Thyroid gland (tissue), 4 donors: Measurements from ENCODE around the gene COMTD1. TPM values are rescaled to one million over a fixed set of nuclear protein-coding genes. Genes with fewer than 3 reads are reported as not detected.

Experiments
- DNase-seq, 2 donors: peaks; one replicate each; pipeline ENCODE4 v3.0.0-alpha.2; 2019
- H3K27ac ChIP-seq, 3 donors: fragments of 200-600 bp; sonication (generic); 1 replicate in 2 of 3; 2 replicates in 1 of 3; pipeline ENCODE4 v1.5.1; 2016 to 2019; ENCODE audit warnings: mild to moderate bottlenecking in 1 of 3, moderate library complexity in 1 of 3
- H3K27me3 ChIP-seq: fragments of 200-600 bp; sonication (generic); one replicate; pipeline ENCODE4 v1.5.1; 2019
- H3K36me3 ChIP-seq, 2 donors: fragments of 200-600 bp; sonication (generic); one replicate each; pipeline ENCODE4 v1.5.1; 2016 to 2019
- H3K4me1 ChIP-seq, 2 donors: fragments of 200-600 bp; sonication (generic); one replicate each; pipeline ENCODE4 v1.5.1; 2017 to 2019
- H3K4me3 ChIP-seq, 3 donors: fragments of 200-600 bp; sonication (generic); replicated peaks in 1 of 3; 1 replicate in 2 of 3; 2 replicates in 1 of 3; pipeline ENCODE4 v1.5.1; 2016; ENCODE audit warnings: mild to moderate bottlenecking in 1 of 3
- H3K9me3 ChIP-seq: fragments of 200-600 bp; sonication (generic); one replicate; pipeline ENCODE4 v1.5.1; 2017
- POLR2A ChIP-seq, 2 donors: fragments of 450-650 bp; IDR thresholded peaks; one replicate each; pipeline ENCODE4 v1.6.1; 2017; ENCODE audit warnings: antibody characterized with exemption in 2 of 2, mild to moderate bottlenecking in 2 of 2, moderate library complexity in 1 of 2
- WGBS, 2 donors: methylation state at CpG; one replicate each; pipeline ENCODE4 v1.1.5; 2017; 5-methylcytosine and 5-hydroxymethylcytosine counted together
- intact Hi-C: fragments of 100-400 bp; cut with DNase I; formaldehyde crosslinking; loops from one replicate; pipeline ENCODE4 v1.15.1; 2023
- total RNA-seq, 4 donors: library from RNA; depleted of rRNA; stranded (reverse); fragments of >200 nt; gene quantifications; one replicate each; pipeline ENCODE4 v1.2.3, GENCODE V29; 2016
- TF ChIP-seq, protein P1 (sequence below), 6 experiments: fragments of 200-600 bp in 3 of 6; fragments of 450-650 bp in 3 of 6; sonication (generic) in 3 of 6; IDR thresholded peaks; one replicate each; pipeline ENCODE4 v1.5.1; 2016 to 2019; ENCODE audit warnings: antibody characterized with exemption in 6 of 6, mild to moderate bottlenecking in 2 of 6, inconsistent platforms in 1 of 6, moderate library complexity in 1 of 6

The COMTD1 gene
- total RNA-seq, 4 donors from 2014 or later, result 43.4 to 74.0 (median 68.7) TPM

- peak within 1 kb of the TSS; percentile 98 to 99 (median 99) for H3K27ac ChIP-seq
- no peaks in the 10 kb centered on the region for H3K9me3 ChIP-seq
- H3K36me3 ChIP-seq, result peaks cover 17 to 29% of the 10 kb centered on the region in 2 donors
- TF ChIP-seq POLR2A (IDR thresholded peaks at IDR 0.05), result peak; percentile 69 to 89
- TF ChIP-seq, protein P1, sequence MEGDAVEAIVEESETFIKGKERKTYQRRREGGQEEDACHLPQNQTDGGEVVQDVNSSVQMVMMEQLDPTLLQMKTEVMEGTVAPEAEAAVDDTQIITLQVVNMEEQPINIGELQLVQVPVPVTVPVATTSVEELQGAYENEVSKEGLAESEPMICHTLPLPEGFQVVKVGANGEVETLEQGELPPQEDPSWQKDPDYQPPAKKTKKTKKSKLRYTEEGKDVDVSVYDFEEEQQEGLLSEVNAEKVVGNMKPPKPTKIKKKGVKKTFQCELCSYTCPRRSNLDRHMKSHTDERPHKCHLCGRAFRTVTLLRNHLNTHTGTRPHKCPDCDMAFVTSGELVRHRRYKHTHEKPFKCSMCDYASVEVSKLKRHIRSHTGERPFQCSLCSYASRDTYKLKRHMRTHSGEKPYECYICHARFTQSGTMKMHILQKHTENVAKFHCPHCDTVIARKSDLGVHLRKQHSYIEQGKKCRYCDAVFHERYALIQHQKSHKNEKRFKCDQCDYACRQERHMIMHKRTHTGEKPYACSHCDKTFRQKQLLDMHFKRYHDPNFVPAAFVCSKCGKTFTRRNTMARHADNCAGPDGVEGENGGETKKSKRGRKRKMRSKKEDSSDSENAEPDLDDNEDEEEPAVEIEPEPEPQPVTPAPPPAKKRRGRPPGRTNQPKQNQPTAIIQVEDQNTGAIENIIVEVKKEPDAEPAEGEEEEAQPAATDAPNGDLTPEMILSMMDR (IDR thresholded peaks at IDR 0.05), result no peak
- H3K4me1 ChIP-seq, result peaks cover 18 to 27% of the 10 kb centered on the region in 2 donors
- DNase-seq, result peak; percentile 89 to 90
- intact Hi-C loops, result no loop called here
- H3K27me3 ChIP-seq, result no peaks in the 10 kb centered on the region
- WGBS, 2 donors, result 0% methylated on average over 9 to 11 of the region's 80 CpGs
- H3K4me3 ChIP-seq, result peak within 1 kb of the TSS; percentile 77 to 97 (median 97)
Observed at GRCh38 chr10:75210282-75211006, 25.3 kb downstream of the COMTD1 start, which contains the start of gene VDAC2. TSS of gene VDAC2 (plus strand) at chr10:75210796. CDS start at chr10:75211159, 363 bp downstream.

GRCh38 chr10:75209921-75210281 is 25.9 kb downstream of the COMTD1 start:
- peak overlapping the region; percentile 98 to 99 (median 99) for H3K27ac ChIP-seq
- H3K4me1 ChIP-seq, result peaks cover 18 to 27% of the 10 kb centered on the region in 2 donors
- TF ChIP-seq, protein P1 (IDR thresholded peaks at IDR 0.05), result no peak
- peak in 1 of 2 donors; percentile 62 for TF ChIP-seq POLR2A (IDR thresholded peaks at IDR 0.05)
- H3K4me3 ChIP-seq, result peak overlapping the region; percentile 74 to 97 (median 77)
- peaks cover 12 to 23% of the 10 kb centered on the region in 2 donors for H3K36me3 ChIP-seq
- 0 to 3% methylated on average over 19 of the region's 19 CpGs for WGBS, 2 donors
- DNase-seq, result peak; percentile 84 to 88
- intact Hi-C loops, result loop anchor here (5.0 kb wide), 1 partner anchor 98 kb away; the partner anchor contains the start of gene SAMD8
- H3K27me3 ChIP-seq, result no peaks in the 10 kb centered on the region
- no peaks in the 10 kb centered on the region for H3K9me3 ChIP-seq

GRCh38 chr10:75209086-75209920 is 26.5 kb downstream of the COMTD1 start:
- no peaks in the 10 kb centered on the region for H3K27me3 ChIP-seq
- H3K4me3 ChIP-seq, result peak overlapping the region in 2 of 3 donors; percentile 74 to 77
- DNase-seq, result no peak
- WGBS, 2 donors, result 86 to 87% methylated on average over 14 to 16 of the region's 16 CpGs
- no peak for TF ChIP-seq POLR2A (IDR thresholded peaks at IDR 0.05)
- TF ChIP-seq, protein P1 (IDR thresholded peaks at IDR 0.05), result no peak
- peaks cover 6 to 17% of the 10 kb centered on the region in 2 donors for H3K36me3 ChIP-seq
- H3K27ac ChIP-seq, result peak overlapping the region; percentile 98 to 99 (median 99)
- H3K4me1 ChIP-seq, result peaks cover 14 to 27% of the 10 kb centered on the region in 2 donors
- H3K9me3 ChIP-seq, result no peaks in the 10 kb centered on the region
- intact Hi-C loops, result loop anchor here (5.0 kb wide), 1 partner anchor 97 kb away; the partner anchor contains the start of gene SAMD8

- Histone ChIP-seq H3K9me3 (no peaks in the 10 kb centered on the region), H3K36me3 (peaks cover 0 to 6% of the 10 kb centered on the region in 2 donors), H3K27me3 (no peaks in the 10 kb centered on the region), H3K4me3 (no peak overlapping the region), H3K27ac (no peak overlapping the region), H3K4me1 (peaks cover 14 to 27% of the 10 kb centered on the region in 2 donors)
- TF ChIP-seq, protein P1 (IDR thresholded peaks at IDR 0.05), result no peak
- no peak for TF ChIP-seq POLR2A (IDR thresholded peaks at IDR 0.05)
- intact Hi-C loops, result loop anchor here (5.0 kb wide), 1 partner anchor 96 kb away; the partner anchor contains the start of gene SAMD8
- DNase-seq, result peak in 1 of 2 donors; percentile 26
- 62 to 75% methylated on average over 4 of the region's 4 CpGs for WGBS, 2 donors
Observed at GRCh38 chr10:75208181-75208580, 27.6 kb downstream of the COMTD1 start.
